CMK (cell line): ENCODE data around the gene ERCC8.
A peak's percentile ranks its signal among the peaks of the same experiment; 100 is the strongest.
"Not testable (repeated sequence)": the region's sequence is repeated elsewhere in the genome, so short reads cannot be mapped to it uniquely, and the experiment has no call there.

Source experiments
- DNase-seq: peaks from one replicate; pipeline ENCODE4 v3.0.0-alpha.2; 2010; ENCODE audit warnings: low read depth

Gene ERCC8, protein sequence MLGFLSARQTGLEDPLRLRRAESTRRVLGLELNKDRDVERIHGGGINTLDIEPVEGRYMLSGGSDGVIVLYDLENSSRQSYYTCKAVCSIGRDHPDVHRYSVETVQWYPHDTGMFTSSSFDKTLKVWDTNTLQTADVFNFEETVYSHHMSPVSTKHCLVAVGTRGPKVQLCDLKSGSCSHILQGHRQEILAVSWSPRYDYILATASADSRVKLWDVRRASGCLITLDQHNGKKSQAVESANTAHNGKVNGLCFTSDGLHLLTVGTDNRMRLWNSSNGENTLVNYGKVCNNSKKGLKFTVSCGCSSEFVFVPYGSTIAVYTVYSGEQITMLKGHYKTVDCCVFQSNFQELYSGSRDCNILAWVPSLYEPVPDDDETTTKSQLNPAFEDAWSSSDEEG

DNA sequence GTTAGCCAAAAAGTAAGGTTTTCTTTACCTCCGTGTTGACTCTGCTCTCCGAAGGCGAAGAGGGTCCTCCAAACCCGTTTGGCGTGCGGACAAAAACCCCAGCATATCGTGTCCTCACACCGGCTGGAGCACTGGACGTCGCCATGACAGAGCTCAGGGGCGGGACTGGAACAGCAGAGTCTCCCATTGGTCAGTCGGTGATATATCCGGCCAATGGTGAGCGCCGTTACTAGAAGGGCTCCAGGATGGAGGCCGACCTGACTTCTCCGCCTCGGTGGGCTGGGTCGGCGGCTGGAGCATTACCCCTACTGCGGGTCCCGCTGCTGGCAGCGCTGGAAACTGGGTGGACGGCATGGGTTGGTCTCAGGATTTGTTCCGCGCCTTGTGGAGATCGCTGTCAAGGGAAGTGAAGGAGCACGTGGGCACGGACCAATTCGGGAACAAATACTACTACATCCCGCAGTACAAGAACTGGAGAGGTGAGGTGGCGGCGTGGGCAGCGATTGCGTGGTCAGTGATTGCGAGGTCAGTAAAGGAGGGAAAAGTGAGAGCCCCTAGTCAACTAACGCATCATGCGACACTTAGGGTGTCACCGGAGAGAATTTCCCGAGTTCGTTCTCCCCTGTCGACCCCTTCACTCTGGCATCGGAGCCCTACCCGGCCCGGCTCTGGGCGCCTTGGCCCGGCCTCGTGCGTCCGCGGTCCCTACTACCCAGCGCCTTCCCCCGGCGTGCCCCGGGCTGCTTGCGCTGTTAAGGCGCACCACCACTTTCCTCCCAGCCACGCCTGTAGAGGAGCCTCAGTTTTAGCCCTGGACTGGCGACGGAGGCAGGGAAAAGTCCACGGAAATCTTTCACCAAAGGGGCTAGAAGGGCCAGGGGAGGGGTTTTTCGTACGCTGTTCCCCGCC is at the start of gene ERCC8, which contains the start of gene NDUFAF2:
Gene ERCC8, minus strand, starts transcription at position 167 of the 909 bp plus-strand sequence. Its CDS starts 62 bp downstream, at position 105.
Gene NDUFAF2, plus strand, starts transcription at position 302 of the 909 bp plus-strand sequence. Its CDS starts 51 bp downstream, at position 353.
- DNase-seq, result peak; percentile 59

DNA sequence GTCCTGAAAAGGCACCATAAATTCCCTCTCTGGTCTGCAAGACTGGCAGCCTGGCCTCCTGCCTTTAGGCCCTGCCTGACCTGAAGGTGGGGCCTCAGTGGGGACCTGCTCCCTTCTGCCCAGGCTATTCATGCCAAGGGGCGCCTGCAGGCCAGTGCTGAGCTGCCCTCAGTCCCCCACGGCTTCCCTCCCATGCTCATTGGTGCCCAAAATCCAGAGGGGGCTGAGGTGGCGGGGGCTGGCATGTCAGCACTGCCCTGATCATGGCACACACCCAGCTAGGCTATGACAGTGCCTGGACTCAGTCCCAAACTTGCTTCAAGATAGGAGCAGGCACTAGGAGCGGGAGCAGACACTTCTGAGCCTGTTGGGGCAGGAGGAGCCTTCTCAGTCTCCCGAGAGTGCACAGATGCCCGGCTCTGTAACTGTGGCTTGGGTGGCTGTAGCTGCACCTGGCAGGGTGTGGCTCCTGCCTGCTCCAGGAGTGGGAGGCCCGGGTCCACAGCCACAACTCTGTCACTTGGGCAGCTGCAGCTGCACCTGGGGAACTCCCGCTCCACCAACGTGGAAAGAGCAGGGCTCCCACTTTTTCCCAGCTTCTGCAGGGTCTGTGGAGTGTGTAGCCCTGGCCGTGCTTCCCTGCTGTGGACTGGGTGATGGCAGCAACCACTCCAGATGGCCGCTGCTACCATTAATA is 49.2 kb upstream of the ERCC8 start:
- no peak for DNase-seq

DNA sequence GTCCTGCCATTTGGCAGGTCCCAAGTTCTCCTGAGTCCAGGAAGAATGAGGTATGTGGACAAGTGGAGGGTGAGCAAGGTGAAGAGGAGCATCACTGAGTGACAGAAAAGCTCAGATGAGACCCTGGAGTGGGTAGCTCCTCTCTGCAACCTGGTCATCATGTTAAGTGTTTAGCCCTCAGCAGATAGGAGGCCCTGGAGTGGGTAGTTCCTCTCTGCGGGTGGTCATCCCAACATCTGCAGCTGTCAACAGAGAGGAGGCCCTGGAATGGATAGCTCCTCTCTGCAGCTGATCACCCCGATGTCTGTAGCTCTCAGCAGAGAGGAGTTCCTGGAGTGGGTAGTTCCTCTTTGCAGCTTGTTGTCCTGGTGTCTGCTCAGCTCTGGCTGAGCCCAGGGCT is 48.6 kb upstream of the ERCC8 start:
- DNase-seq, result no peak

DNA sequence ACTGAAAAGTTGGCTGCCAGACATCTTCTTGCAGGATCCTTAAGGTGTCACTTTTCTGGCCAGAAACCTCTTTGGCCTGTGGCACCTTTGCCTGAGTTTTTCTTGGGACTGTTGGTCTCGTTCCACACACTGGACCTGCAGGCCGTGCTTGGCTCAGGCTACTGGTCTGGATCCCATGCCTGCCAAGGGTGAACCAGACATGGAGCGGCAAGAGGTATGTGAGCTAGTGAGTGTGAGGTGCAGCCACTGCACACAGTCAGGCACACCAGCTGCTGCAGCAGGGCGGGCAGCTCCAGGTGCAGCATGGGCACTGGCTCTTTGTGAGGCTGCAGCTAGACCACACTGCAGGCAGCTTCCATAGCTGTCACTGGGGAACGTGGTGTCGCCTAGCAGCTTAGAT is 48.0 kb upstream of the ERCC8 start:
- no peak for DNase-seq

DNA sequence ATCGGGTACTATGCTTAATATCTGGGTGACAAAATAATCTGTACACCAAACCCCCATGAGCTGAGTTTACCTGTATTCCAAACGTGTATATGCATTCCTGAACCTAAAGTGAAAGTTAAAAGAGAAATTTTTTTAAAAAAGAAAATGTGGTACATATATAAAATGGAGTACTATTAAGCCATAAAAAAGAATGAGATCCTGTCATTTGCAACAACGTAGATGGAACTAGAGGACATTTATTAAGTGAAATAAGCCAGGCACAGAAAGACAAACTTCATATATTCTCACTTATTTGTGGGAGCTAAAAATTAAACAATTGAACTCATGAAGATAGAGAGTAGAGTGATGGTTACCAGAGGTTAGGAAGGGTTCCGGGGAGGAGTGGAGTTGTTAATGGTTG is 44.9 kb upstream of the ERCC8 start:
- DNase-seq, result no peak

DNA sequence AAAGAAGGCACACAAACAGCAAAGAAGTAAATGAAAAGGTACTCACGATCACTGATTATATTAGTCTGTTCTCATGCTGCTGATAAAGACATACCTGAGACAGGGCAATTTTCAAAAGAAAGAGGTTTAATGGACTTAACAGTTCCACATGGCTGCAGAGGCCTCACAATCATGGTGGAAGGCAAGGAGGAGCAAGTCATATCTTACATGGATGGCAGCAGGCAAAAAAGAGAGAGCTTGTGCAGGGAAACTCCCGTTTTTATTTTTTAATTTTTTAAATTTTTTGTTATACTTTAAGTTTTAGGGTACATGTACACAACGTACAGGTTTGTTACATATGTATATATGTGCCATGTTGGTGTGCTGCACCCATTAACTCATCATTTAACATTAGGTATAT is 37.3 kb upstream of the ERCC8 start:
- DNase-seq, result not testable (repeated sequence)

- no peak for DNase-seq
Observed at GRCh38 chr5:60980511-60980910, 35.6 kb upstream of the ERCC8 start.

DNA sequence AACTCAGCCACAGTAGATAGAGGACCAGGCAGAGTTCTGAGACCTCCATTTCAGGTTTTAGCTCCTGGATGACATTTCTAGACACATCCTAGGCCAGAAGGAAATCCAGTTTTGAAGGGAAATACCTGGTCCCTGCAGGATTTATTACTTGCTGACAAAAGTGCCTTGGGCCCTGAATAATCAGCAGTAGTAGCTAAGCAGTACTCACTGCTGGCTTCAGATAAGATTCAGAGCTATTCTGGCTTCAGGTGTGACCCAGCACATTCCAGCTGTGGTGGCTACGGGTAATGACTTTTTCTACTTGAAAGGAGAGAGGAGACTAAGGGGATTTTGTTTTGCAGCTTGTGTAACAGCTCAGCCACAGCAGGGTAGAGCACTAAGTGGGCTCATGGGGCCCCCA is 34.1 kb upstream of the ERCC8 start:
- DNase-seq, result no peak

GRCh38 chr5:60977956-60978737 is 33.3 kb upstream of the ERCC8 start:
- DNase-seq, result no peak

DNA sequence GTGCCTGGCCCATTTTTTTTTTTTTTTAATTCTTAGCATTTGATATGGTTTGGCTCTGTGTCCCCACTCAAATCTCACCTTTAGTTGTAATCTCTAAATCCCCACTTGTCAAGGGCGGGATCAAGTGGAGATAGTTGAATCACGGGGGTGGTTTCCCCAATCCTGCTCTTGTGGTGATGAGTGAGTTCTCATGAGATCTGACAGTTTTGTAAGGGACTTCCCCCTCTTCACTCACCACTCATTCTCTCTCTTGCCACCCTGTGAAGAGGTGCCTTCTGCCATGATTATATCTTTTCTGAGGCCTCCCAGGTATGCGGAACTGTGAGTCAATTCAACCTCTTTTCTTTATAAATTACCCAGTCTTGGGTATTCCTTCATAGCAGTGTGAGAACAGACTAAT is 27.4 kb upstream of the ERCC8 start:
- DNase-seq, result no peak

DNA sequence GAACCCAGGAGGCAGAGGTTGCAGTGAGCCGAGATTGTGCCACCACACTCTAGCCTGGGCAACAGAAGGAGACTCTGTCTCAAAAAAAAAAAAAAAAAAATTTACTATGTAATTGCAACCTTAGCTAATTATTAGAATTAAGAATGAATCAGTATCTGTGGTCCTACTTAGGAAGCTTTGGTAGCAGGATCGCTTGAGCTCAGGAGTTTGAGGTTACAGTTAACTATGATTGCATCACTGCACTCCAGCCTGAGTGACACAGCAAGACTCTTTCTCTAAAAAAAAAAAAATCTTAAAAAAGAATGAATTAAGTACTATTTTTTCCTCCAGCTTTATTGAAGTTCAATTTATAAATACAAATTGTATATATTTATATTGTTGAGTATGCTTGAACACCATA is 16.8 kb upstream of the ERCC8 start:
- no peak for DNase-seq

DNA sequence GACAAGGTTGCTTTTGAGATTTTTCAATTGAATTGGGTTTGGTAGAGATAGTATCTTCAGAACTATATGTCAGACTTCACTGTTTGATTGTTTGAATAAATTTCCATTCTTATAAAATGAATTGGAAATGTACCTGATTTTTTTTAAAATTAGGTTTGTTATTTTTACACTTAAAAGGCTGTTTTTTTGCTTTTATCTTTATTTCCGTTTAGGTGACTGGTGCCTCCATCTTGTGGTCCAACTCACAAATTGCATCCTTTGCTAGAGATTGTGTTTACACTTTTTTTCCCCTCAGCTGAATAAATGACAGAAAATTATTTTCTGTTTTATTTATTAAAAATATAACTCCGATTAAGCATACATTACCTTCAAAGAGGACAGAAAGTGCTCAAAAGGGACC is 15.7 kb upstream of the ERCC8 start:
- DNase-seq, result no peak

- no peak for DNase-seq
Observed at GRCh38 chr5:60959156-60959555, 14.3 kb upstream of the ERCC8 start.

- no peak for DNase-seq
Observed at GRCh38 chr5:60958712-60959111, 13.8 kb upstream of the ERCC8 start.

DNA sequence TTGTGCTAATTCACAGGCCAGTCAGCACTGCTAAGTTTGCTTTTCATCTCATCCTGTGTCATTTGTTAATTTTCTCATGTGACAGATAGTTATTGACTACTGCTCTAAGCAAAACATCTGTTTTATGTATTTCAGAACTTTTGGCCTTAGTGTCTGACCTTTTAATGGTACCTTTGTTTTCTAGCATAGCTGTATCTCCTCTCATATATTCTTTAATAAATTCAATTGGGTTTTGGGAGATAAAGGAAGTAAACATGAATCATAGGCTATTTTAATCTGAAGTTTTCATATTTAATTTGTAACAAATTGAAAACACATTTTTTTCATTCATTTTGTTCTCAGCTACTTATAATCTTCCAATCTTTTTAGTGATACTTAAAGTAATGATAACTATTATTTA is 13.2 kb upstream of the ERCC8 start:
- DNase-seq, result no peak

DNA sequence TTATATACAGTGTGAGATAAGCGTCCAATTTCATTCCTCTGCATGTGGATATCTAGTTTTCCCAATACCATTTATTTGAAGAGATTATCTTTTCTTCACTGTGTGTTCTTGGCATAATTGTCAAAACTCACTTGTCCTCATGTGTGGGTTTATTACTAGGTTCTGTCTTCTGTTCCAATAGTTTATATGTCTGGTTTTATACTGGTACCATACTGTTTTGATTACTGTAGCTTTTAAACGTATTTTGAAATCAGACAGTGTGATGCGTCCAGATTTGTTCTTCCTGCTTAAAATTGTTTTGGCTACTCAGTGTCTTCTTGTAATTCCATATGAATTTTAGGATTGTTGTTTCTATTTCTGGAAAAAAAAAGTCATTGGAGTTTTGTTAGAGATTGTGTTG is 10.4 kb upstream of the ERCC8 start:
- no peak for DNase-seq

- DNase-seq, result no peak
Observed at GRCh38 chr5:60948738-60949137, 3.9 kb upstream of the ERCC8 start.

GRCh38 chr5:60945813-60946187 is 930 bp upstream of the ERCC8 start:
- DNase-seq, result no peak

DNA sequence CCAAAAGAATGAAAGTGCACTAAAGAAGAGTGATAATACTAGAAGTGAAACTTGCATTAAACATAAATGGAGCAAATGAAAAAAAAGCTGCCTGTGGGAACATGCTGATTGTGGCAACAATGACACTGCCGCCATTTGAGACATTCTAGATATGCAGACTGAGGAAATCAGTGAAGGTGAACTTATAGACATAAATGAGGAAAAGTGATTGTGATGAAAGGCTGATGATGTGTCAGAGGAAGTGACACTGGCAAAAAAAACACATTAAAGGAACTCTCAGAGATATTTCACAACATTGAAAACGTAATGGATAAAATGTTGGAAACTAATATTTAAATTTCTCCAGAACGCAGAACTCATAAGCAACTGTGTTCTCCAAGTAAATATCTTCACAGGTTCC is 1.2 kb downstream of the ERCC8 start:
- no peak for DNase-seq

DNA sequence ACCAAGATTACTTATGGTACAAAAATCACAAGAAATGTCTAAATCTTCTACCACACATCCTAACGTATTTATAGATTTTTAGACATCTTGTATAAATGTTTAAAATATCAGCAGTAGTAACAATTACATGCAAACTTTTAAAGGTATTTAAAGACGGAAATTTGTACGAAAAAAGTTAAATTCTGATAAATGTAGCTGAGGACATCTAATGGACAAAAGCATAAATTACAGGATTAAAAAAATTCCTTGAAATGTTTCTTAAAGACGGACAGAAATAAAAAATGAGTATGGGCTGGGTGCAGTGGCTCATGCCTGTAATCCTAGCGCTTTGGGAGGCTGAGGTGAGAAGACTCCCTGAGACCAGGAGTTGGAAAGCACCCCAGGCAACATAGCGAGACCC is 15.8 kb downstream of the ERCC8 start:
- no peak for DNase-seq

GRCh38 chr5:60927450-60927849 is 17.4 kb downstream of the ERCC8 start:
- DNase-seq, result no peak

- DNase-seq, result no peak
Observed at GRCh38 chr5:60918466-60918865, 26.4 kb downstream of the ERCC8 start.
